ENCODE measurements around the gene GPATCH2. TPM values are rescaled to one million over a fixed set of nuclear protein-coding genes. Genes with fewer than 3 reads are reported as not detected.

GPATCH2 gene
- polyA plus RNA-seq, 1 of the 3 experiments (the other 2 are of a cell fraction) = 4.2 TPM

- H3K79me2 ChIP-seq (ENCODE audit: insufficient read depth) = peaks cover 4% of the 10 kb centered on the region
- peaks cover 0 to 4% of the 10 kb centered on the region in 2 experiments for H3K36me3 ChIP-seq (replicated peaks in 1 of 2; ENCODE audit: control insufficient read depth in 1 of 2, insufficient read depth in 2 of 2, low read length in 1 of 2)
- WGBS (ENCODE audit: low lambda C conversion rate) = 93% methylated on average over 3 of the region's 3 CpGs
- H3F3A ChIP-seq (replicated peaks; ENCODE audit: insufficient read depth) = peaks cover 12% of the 10 kb centered on the region
- no peak overlapping the region for H2AFZ ChIP-seq (ENCODE audit: low read depth)
- no peak overlapping the region for H3K4me3 ChIP-seq (ENCODE audit: low read depth in 2 of 2, low read length in 1 of 2)
- no peaks in the 10 kb centered on the region for H3K9me2 ChIP-seq
- CTCF ChIA-PET = no interaction called here
- POLR2A ChIA-PET = no interaction called here
- H3K4me1 ChIP-seq (ENCODE audit: control insufficient read depth in 1 of 2, insufficient read depth in 2 of 2, low read depth in 1 of 2, low read length in 1 of 2) = peaks cover 0 to 11% of the 10 kb centered on the region in 2 experiments; a peak in 3 of 4 replicates
- H3K9me3 ChIP-seq = no peaks in the 10 kb centered on the region
- H3K4me2 ChIP-seq = no peak overlapping the region
- no peak for DNase-seq
- TF ChIP-seq NRF1 (IDR thresholded peaks at IDR 0.05; ENCODE audit: low read depth, low read length) (no peak), RAD21 (IDR thresholded peaks at IDR 0.05; ENCODE audit: low read length) (peak; percentile 53)
- no peak overlapping the region for H3K27ac ChIP-seq (ENCODE audit: low read depth in 2 of 2, low read length in 1 of 2)
- no peaks in the 10 kb centered on the region for H3K27me3 ChIP-seq (ENCODE audit: insufficient read depth)
- H4K20me1 ChIP-seq (ENCODE audit: insufficient read depth) = no peaks in the 10 kb centered on the region
- H3K9ac ChIP-seq = no peak overlapping the region
These were observed 108.6 kb downstream of the GPATCH2 start for GRCh38 chr1:217522277-217522676.

- H3K27ac ChIP-seq (ENCODE audit: low read depth in 2 of 2, low read length in 1 of 2) = no peak overlapping the region
- no peak for DNase-seq
- peaks cover 0 to 9% of the 10 kb centered on the region in 2 experiments; a peak in 3 of 4 replicates for H3K4me1 ChIP-seq (ENCODE audit: control insufficient read depth in 1 of 2, insufficient read depth in 2 of 2, low read depth in 1 of 2, low read length in 1 of 2)
- 88% methylated on average over 4 of the region's 4 CpGs for WGBS (ENCODE audit: low lambda C conversion rate)
- H3K4me3 ChIP-seq (ENCODE audit: low read depth in 2 of 2, low read length in 1 of 2) = no peak overlapping the region
- TF ChIP-seq TCF12 (IDR thresholded peaks at IDR 0.05) (no peak), CHD2 (IDR thresholded peaks at IDR 0.05; ENCODE audit: low read length, partially characterized antibody) (no peak), TEAD4 (IDR thresholded peaks at IDR 0.05; ENCODE audit: borderline replicate concordance, insufficient read depth) (no peak), RFX5 (IDR thresholded peaks at IDR 0.05; ENCODE audit: low read length) (no peak), NRF1 (IDR thresholded peaks at IDR 0.05; ENCODE audit: low read depth, low read length) (no peak), GATA2 (CRISPR knock-in tag; IDR thresholded peaks at IDR 0.05) (no peak), FOXM1 (IDR thresholded peaks at IDR 0.05; ENCODE audit: low read depth) (no peak), RAD21 (IDR thresholded peaks at IDR 0.05; ENCODE audit: low read length) (no peak), REST (IDR thresholded peaks at IDR 0.05; ENCODE audit: low read depth, low read length) (no peak)
- TF ChIP-seq, protein P1, sequence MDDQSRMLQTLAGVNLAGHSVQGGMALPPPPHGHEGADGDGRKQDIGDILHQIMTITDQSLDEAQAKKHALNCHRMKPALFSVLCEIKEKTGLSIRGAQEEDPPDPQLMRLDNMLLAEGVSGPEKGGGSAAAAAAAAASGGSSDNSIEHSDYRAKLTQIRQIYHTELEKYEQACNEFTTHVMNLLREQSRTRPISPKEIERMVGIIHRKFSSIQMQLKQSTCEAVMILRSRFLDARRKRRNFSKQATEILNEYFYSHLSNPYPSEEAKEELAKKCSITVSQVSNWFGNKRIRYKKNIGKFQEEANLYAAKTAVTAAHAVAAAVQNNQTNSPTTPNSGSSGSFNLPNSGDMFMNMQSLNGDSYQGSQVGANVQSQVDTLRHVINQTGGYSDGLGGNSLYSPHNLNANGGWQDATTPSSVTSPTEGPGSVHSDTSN (IDR thresholded peaks at IDR 0.05) = no peak
- H3K36me3 ChIP-seq (replicated peaks in 1 of 2; ENCODE audit: control insufficient read depth in 1 of 2, insufficient read depth in 2 of 2, low read length in 1 of 2) = peaks cover 0 to 4% of the 10 kb centered on the region in 2 experiments
- no peaks in the 10 kb centered on the region for H3K9me2 ChIP-seq
- no peak overlapping the region for H3K4me2 ChIP-seq
- H3K27me3 ChIP-seq (ENCODE audit: insufficient read depth) = no peaks in the 10 kb centered on the region
- peaks cover 4% of the 10 kb centered on the region for H3K79me2 ChIP-seq (ENCODE audit: insufficient read depth)
- H3K9ac ChIP-seq = no peak overlapping the region
- peaks cover 11% of the 10 kb centered on the region for H3F3A ChIP-seq (replicated peaks; ENCODE audit: insufficient read depth)
- H4K20me1 ChIP-seq (ENCODE audit: insufficient read depth) = no peaks in the 10 kb centered on the region
- ChIA-PET CTCF (no interaction called here), POLR2A (no interaction called here)
- H3K9me3 ChIP-seq = no peaks in the 10 kb centered on the region
- H2AFZ ChIP-seq (ENCODE audit: low read depth) = no peak overlapping the region
These were observed 109.6 kb downstream of the GPATCH2 start for GRCh38 chr1:217521317-217521716.
